ENCODE data around the gene GSTO2.
A peak's percentile ranks its signal among the peaks of the same experiment; 100 is the strongest.

GSTO2 gene

GRCh38 chr10:104262055-104262454 lies 6.9 kb upstream of the GSTO2 start:
- CTCF ChIA-PET, result interaction anchor here (0.6 kb wide), 2 partner anchors 53 to 366 kb away, joined by 4 to 5 read pairs; no protein-coding TSS in a partner anchor
- POLR2A ChIA-PET (ENCODE audit: low non-redundant PET), result no interaction called here
- no peak for TF ChIP-seq CTCF (conservative IDR thresholded peaks at IDR 0.05; ENCODE audit: low read depth)
- DNase-seq (ENCODE audit: low spot score), result no peak
- H3K27ac ChIP-seq, result peak overlapping the region; percentile 42

- no peak for DNase-seq (ENCODE audit: low spot score)
- ChIA-PET CTCF (no interaction called here), POLR2A (ENCODE audit: low non-redundant PET) (no interaction called here)
- no peak overlapping the region for H3K27ac ChIP-seq
- TF ChIP-seq CTCF (conservative IDR thresholded peaks at IDR 0.05; ENCODE audit: low read depth), result no peak
These were observed 4.2 kb upstream of the GSTO2 start for GRCh38 chr10:104264783-104265182.

- peak overlapping the region; percentile 27; the same call in 1 of the 2 replicates for H3K27ac ChIP-seq
- POLR2A ChIA-PET (ENCODE audit: low non-redundant PET), result interaction anchor here (0.7 kb wide), 1 partner anchor 88 kb away, joined by 9 read pairs; no protein-coding TSS in a partner anchor
- DNase-seq (ENCODE audit: low spot score), result no peak
- no peak for TF ChIP-seq CTCF (conservative IDR thresholded peaks at IDR 0.05; ENCODE audit: low read depth)
- CTCF ChIA-PET, result no interaction called here
These were observed 1.1 kb upstream of the GSTO2 start for GRCh38 chr10:104267721-104268404.

- DNase-seq (ENCODE audit: low spot score), result no peak
- no peak for TF ChIP-seq CTCF (conservative IDR thresholded peaks at IDR 0.05; ENCODE audit: low read depth)
- ChIA-PET POLR2A (ENCODE audit: low non-redundant PET) (interaction anchor here (0.6 to 1.0 kb wide), 2 partner anchors 11 to 74 kb away, joined by 5 to 8 read pairs; no protein-coding TSS in a partner anchor), CTCF (interaction anchor here (0.7 kb wide), 1 partner anchor 425 kb away, joined by 3 read pairs; no protein-coding TSS in a partner anchor)
- peak overlapping the region; percentile 74 for H3K27ac ChIP-seq
These were observed 625 bp upstream of the GSTO2 start for GRCh38 chr10:104268405-104268712.

- DNase-seq (ENCODE audit: low spot score), result no peak
- CTCF ChIA-PET, result interaction anchor here (1.8 to 3.3 kb wide), 3 partner anchors 12 to 78 kb away, joined by 5 to 50 read pairs (median 13); partner anchors contain the start of gene CFAP58
- TF ChIP-seq CTCF (conservative IDR thresholded peaks at IDR 0.05; ENCODE audit: low read depth), result no peak
- no peak overlapping the region for H3K27ac ChIP-seq
- POLR2A ChIA-PET (ENCODE audit: low non-redundant PET), result no interaction called here
These were observed 4.3 kb downstream of the GSTO2 start for GRCh38 chr10:104273286-104273685.

GRCh38 chr10:104273899-104274575 lies 5.1 kb downstream of the GSTO2 start:
- ChIA-PET POLR2A (ENCODE audit: low non-redundant PET) (interaction anchor here (1.4 kb wide), 1 partner anchor 80 kb away, joined by 3 read pairs; the partner anchor contains the start of gene CFAP58), CTCF (interaction anchor here (0.6 to 3.3 kb wide), 19 partner anchors 8 to 386 kb away, joined by 3 to 50 read pairs (median 4); partner anchors contain the start of genes CFAP58 and ITPRIP)
- H3K27ac ChIP-seq, result no peak overlapping the region
- no peak for TF ChIP-seq CTCF (conservative IDR thresholded peaks at IDR 0.05; ENCODE audit: low read depth)
- no peak for DNase-seq (ENCODE audit: low spot score)
